Activated CD8-positive, alpha-beta memory T cell treated with anti-CD3 and anti-CD28 coated beads for 48 hours (primary cell): ENCODE results near the gene STXBP5L.
"Not testable (repeated sequence)": the region's sequence is repeated elsewhere in the genome, so short reads cannot be mapped to it uniquely, and the experiment has no call there.

ENCODE experiments used
- DNase-seq, 3 experiments: peaks; one replicate each; pipeline ENCODE4 v3.0.0-alpha.2; 2020; ENCODE audit warnings: low read depth in 2 of 3, low spot score in 2 of 3

The STXBP5L gene

GRCh38 chr3:121018917-121019321, 110.9 kb downstream of the STXBP5L start:
- DNase-seq = no peak

GRCh38 chr3:121063628-121064027, 155.6 kb downstream of the STXBP5L start:
- DNase-seq = no peak

DNA sequence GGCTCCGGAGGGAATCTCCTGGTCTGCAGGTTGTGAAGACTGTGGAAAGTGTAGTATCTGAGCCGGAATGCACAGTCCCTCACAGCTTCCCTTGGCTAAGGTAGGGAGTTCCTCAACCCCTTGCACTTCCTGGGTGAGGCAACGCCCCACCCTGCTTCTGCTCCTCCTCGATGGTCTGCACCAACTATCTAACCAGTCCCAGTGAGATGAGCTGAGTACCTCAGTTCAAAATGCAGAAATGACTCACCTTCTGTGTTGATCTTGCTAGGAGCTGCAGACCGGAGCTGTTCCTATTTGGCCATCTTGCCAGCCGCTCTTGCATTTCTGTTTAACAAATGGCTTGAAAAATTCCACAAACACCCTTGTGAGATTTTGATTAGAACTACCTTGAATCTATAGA, 156.1 kb downstream of the STXBP5L start:
- DNase-seq = no peak

GRCh38 chr3:121072133-121072532, 164.1 kb downstream of the STXBP5L start:
- no peak for DNase-seq

- no peak for DNase-seq
Observed at GRCh38 chr3:121073011-121073410, 165.0 kb downstream of the STXBP5L start.

GRCh38 chr3:121075191-121075590, 167.2 kb downstream of the STXBP5L start:
- no peak for DNase-seq

GRCh38 chr3:121078378-121079101, 170.5 kb downstream of the STXBP5L start:
- DNase-seq = not testable (repeated sequence)

- DNase-seq = no peak
Observed at GRCh38 chr3:121096953-121097352, 188.9 kb downstream of the STXBP5L start.

DNA sequence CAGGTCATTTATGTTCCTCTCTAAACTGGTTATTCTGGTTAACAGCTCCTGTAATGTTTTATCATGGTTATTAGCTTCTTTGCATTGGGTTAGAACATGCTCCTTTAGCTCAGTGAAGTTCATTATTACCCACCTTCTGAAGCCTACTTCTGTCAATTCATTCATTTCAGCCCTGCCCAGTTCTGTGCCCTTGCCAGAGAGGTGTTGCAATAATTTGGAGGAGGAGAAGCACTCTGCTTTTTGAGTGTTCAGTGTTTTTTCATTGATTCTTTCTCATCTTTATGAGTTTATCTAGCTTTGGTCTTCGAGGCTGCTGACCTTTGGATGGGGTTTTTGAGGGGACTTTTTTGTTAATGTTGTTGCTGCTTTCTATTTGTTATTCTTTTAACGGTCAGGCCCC, 203.1 kb downstream of the STXBP5L start:
- not testable (repeated sequence) for DNase-seq

- no peak for DNase-seq
Observed at GRCh38 chr3:121111914-121112612, 204.1 kb downstream of the STXBP5L start.

DNA sequence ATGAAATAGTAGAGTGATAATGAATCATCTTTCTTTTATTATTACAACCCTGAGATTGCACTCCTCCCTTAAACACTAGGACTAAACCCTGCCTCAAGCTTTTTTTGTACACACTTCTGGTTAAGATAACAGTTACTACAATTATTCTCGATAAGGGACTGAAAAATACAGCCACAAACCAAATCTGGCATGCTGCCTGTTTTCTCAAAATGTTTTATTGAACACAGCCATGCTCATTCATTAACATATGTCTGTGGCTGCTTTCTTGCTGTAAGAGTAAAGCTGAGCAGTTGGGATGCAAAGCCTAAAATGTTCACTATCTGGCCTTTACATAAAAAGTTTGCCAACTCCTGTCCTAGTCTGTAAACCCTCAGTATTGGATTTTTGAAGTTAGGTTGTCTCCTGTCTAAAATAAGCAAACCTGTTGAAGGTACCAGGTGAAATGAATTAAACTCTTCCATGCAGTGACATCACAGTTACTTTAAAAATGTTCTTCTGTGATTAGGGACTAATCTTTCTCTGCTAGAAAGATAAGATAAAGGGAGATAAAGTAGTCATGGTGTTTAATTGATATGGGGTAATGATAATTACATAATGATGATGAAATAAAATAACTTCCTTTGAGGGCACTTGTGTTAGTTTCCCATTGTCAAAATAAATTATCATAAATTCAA, 218.2 kb downstream of the STXBP5L start:
- no peak for DNase-seq

DNA sequence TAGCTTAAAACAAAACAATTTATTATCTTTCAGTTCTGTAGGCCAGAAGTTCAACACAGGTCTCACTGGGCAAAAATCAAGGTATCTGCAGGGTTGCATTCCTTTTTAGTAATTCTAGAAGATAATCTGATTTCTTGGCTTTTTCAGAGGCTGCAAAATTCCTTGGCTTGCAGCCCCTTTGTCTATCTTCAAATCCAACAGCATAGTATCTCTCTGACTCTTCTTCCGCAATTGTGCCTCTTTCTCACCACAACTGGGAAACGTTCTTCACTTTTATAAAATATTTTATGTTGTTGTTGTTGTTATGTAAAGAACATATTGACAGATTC, 218.7 kb downstream of the STXBP5L start:
- DNase-seq = no peak

GRCh38 chr3:121152573-121152972, 244.6 kb downstream of the STXBP5L start:
- no peak for DNase-seq

DNA sequence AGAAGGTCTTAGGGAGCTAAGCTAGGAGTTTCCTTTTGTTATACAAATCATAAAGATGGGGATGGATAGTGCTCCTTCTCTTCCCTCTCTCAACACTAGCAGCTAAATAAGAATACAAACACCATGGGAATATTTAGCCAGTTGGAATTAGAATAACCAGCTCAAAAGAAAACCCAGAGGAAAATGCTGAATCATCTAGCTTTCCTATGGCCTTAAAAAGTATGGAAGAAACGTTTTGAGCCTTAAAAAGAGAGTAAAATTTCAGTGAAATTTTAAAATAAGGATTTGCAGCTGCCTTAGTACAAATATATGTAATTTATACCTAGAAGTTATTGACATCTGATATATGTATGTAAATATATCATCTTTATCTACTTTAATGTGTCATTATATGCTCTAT, 245.8 kb downstream of the STXBP5L start:
- no peak for DNase-seq

- no peak for DNase-seq
Observed at GRCh38 chr3:121155028-121155427, 247.0 kb downstream of the STXBP5L start.

GRCh38 chr3:121165397-121165837, 257.4 kb downstream of the STXBP5L start:
- DNase-seq = no peak

GRCh38 chr3:121167374-121168139, 259.6 kb downstream of the STXBP5L start:
- DNase-seq = no peak

DNA sequence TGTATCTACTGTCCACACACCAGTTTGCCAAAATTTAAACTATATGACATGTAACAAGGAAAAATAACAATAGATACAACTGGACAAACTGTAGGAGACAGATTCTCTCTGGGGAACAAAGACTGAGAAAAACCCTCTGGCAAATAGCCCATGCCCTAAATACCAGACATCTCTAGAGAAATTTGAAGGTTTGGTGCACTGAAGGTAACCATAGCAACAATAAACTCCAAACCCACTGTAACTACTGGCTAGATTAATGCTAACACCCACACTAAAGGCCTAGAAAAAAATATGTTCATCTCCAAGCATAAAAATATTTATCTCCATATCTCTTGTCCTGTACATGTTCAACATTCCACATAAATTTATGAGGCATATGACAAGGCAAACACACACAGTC, 267.1 kb downstream of the STXBP5L start:
- DNase-seq = no peak

DNA sequence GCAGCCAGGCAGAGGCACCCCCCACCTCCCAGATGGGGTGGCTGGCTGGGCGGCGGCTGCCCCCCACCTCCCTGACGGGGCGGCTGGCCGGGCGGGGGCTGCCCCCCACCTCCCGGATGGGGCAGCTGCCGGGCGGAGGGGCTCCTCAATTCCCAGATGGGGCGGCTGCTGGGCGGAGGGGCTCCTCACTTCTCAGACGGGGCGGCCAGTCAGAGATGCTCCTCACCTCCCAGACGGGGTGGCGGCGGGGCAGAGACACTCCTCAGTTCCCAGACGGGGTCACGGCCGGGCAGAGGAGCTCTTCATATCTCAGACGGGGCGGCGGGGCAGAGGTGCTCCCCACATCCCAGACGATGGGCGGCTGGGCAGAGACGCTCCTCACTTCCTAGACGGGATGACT, 282.6 kb downstream of the STXBP5L start:
- DNase-seq = not testable (repeated sequence)

- no peak for DNase-seq
Observed at GRCh38 chr3:121202573-121202972, 294.6 kb downstream of the STXBP5L start.

- no peak for DNase-seq
Observed at GRCh38 chr3:121223116-121223515, 315.1 kb downstream of the STXBP5L start.
